ENCODE results near the gene TYROBP.

Gene TYROBP

GRCh38 chr19:35870124-35870736, 37.9 kb downstream of the TYROBP start:
- peak; percentile 11 for DNase-seq (ENCODE audit: low read depth)

DNA sequence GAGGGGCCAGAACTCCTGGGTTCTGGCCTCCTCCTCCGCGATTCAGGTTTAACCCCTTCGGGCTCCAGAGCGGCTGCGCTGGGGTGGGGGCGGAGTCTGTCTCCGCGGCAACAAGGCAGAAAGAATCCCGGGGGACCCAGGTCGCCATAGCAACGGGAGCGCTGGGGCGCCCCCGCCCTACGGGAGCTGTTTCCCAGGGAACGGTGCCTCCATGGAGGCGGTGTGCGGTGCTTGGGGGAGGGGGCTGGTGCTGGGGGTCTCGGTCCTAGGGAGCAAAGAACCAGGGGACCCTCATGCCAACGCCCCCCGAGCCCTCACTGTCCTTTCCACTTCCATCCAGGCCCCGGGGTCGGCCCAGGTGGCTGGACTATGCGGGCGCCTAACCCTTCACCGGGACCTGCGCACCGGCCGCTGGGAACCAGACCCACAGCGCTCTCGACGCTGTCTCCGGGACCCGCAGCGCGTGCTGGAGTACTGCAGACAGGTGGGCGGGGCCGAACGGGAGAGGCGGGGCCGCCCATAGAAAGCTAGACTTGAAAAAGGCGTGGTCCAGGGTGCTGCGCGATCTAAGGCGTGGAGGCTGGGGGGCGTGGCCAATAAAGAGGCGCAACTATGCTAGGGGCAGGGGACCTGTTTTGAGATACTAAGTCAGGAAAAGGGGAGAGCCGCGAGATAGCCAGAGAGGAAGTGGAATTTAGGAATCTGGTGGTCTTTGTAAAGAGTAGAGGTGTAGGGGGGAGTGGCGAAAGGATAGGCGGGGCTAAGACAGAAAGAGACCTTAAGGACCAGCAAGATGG, 38.6 kb downstream of the TYROBP start:
- peak; percentile 90 for DNase-seq (ENCODE audit: low read depth)

DNA sequence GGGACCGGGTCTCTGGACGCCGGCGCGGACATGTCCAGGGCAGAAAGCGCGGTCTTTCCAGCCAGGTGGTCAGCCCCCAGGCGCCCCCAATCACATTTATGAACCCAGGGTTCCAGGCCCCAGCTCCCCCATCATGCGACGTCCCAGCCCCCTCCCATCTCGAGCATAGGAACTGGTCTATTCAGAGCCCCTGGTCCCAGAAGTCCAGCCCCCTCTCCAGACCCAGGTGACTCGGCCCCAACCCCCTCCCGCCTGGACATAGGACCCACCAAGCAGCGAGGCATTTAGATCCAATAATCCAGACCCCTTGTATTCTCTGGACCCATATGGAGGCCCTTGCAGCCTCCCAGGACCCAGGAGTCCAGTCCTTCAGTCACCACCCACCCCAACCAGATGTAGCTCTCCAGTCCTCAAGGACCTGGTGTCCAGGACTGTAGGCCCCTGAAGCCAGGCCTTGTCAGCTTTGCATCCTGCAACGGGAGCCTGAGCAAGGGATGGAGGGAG, 39.2 kb downstream of the TYROBP start:
- no peak for DNase-seq (ENCODE audit: low read depth)

DNA sequence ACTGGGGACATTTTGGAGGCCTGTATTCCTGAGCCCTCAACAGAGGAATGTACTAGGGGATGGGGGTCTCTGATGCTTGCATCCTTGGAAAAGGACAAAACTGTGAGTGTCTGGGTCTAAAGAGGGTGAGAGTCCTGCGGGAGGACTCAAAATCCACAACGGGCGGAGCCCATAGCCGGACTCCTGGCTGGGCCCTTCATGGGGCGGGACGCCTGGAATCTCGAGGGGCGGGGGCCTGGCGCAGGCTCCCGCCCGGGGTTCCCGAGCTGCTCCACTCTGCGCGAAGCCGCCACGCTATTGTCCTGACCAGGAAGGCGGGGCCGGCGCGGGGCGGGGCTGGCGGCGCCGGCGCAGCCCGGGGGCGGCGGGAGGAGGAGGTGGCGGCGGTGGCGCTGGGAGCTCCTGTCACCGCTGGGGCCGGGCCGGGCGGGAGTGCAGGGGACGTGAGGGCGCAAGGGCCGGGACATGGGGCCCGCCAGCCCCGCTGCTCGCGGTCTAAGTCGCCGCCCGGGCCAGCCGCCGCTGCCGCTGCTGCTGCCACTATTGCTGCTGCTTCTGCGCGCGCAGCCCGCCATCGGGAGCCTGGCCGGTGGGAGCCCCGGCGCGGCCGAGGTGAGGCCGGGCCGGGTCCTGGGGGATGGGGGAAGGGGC, 39.8 kb downstream of the TYROBP start, which contains the start of gene APLP1:
Gene APLP1 (plus strand): TSS at position 403 of the 651 bp plus-strand sequence. CDS start 63 bp downstream, at position 466.
- DNase-seq (ENCODE audit: low read depth): peak; percentile 31

- DNase-seq (ENCODE audit: low read depth): no peak
Measured at GRCh38 chr19:35863018-35863417, 45.1 kb downstream of the TYROBP start.

DNA sequence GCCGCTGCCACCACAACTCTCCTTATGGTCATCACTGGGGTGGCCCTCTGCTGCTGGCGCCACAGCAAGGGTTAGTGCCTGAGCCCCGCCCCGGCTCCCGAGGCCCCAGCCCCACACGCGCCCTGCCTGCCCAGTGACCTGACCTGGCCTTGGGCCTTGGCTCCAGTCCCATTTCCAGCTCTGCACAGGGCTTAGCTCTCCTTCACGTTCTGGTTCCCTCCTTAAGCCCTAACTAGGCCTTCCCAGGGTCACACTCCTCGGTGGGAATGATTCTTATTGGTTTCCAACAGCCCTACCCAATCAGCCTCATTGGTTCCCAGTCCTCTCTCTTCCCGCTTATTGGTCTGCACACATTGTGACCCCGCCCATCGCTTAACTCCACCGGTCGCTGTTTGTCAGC, 45.6 kb downstream of the TYROBP start:
- DNase-seq (ENCODE audit: low read depth): no peak

DNA sequence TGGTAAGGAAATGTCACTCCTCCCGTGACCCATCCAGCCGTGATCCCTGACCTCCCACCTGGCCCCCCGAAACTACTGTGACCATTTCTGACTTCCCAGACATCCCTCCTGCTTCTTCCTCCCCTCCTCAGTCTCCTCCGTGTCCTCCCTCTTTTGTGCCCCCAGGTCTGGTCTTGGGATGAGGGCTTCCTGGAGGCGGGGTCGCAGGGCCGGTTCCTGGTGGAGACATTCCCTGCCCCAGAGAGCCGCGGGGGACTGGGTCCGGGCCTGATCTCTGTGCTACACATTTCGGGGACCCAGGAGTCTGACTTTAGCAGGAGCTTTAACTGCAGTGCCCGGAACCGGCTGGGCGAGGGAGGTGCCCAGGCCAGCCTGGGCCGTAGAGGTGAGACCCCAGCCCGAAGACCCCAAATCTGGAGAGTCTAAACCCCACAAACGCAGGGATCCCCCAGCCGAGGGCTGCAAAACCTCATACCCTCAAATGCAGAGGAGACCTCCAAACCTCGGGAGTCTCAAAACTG, 46.4 kb downstream of the TYROBP start:
- no peak for DNase-seq (ENCODE audit: low read depth)

GRCh38 chr19:35860818-35861639, 47.1 kb downstream of the TYROBP start:
- no peak for DNase-seq (ENCODE audit: low read depth)

GRCh38 chr19:35860436-35860817, 47.7 kb downstream of the TYROBP start:
- no peak for DNase-seq (ENCODE audit: low read depth)

DNA sequence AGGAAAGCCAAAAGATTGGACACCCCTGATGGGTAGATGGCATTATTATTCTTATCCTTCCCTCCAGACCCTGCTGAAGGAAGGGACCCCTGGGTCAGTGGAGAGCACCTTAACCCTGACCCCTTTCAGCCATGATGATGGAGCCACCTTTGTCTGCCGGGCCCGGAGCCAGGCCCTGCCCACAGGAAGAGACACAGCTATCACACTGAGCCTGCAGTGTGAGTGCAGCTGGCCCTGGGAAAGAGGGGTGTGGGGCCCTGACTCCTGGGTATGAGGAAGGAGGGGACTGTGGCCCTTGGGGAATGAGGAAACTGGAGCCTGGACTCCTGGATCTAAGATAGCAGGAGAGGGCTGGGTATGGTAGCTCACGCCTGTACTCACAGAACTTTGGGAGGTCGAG, 48.7 kb downstream of the TYROBP start:
- no peak for DNase-seq (ENCODE audit: low read depth)

- no peak for DNase-seq (ENCODE audit: low read depth)
Measured at GRCh38 chr19:35858311-35858710, 49.8 kb downstream of the TYROBP start.

- no peak for DNase-seq (ENCODE audit: low read depth)
Measured at GRCh38 chr19:35856546-35857149, 51.4 kb downstream of the TYROBP start, which contains the start of gene KIRREL2. Gene KIRREL2 (plus strand): TSS chr19:35856911. CDS start chr19:35857120, 209 bp downstream.
